ENCODE measurements around the gene EGFL8.

The EGFL8 gene

DNA sequence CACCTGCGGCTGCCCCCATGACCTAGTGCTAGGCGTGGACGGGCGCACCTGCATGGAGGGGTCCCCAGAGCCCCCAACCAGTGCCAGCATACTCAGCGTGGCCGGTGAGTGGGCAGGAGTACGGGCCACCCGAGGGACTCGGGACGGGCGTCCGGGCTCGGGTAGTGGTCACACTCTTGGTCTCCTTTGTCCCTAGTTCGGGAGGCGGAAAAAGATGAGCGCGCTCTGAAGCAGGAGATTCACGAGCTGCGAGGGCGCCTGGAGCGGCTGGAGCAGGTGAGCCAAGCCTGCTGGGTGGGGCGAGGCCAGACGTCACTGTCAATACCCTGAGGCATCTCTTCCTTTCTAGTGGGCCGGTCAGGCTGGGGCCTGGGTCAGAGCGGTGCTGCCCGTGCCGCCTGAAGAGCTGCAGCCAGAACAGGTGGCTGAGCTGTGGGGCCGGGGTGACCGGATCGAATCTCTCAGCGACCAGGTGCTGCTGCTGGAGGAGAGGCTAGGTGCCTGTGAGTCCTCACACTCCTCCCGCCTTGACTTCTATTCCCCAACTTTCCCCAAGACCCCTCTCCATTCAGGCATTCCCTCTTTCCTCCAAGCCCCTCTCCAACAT lies 2.9 kb downstream of the EGFL8 start:
- in situ Hi-C loops (cut with HindIII; ENCODE audit: low sequenced_read_pairs), result no loop called here

DNA sequence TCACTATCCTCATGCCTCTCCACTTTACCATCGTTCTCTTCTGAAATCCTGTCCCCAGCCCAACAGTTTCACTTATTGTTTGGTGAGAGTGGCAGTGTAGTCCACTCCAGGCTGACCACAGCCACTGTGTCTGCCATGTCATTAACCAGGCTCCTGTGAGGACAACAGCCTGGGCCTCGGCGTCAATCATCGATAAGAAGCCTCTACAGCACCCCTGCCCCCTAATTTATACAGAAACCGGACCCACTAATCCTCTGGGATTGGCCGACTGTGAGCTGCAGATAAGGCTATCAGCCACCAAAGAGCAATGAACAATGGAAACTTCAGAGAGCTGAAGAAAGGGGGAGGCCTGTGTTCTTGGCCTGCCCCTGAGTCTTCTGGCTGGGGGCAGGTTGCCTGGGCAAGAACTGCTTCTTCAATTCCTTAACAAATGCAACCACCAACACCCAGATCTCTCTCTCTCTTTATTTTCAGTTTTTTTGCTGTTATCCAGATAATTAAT lies 3.4 kb downstream of the EGFL8 start:
- in situ Hi-C loops (cut with HindIII; ENCODE audit: low sequenced_read_pairs), result no loop called here

DNA sequence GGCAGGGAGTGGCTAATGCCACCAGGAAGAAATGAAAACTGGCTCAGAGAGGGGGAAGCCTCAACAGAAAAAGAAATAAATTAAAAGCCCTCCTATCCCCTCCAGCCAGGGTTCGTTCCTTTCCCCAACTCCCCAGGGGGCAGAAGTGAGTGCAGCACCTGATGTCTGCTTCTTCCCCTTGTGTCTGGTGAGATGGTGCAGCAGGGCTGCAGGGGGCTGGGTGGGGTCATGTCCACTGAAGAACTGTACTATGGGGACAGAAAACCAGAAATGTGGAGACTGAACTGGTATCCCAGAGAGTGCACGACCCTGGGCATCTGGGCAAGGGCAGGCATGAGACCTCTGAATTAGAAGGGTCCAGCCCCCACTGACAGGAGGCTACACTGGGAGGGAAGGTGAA lies 4.0 kb downstream of the EGFL8 start:
- in situ Hi-C loops (cut with HindIII; ENCODE audit: low sequenced_read_pairs), result no loop called here

DNA sequence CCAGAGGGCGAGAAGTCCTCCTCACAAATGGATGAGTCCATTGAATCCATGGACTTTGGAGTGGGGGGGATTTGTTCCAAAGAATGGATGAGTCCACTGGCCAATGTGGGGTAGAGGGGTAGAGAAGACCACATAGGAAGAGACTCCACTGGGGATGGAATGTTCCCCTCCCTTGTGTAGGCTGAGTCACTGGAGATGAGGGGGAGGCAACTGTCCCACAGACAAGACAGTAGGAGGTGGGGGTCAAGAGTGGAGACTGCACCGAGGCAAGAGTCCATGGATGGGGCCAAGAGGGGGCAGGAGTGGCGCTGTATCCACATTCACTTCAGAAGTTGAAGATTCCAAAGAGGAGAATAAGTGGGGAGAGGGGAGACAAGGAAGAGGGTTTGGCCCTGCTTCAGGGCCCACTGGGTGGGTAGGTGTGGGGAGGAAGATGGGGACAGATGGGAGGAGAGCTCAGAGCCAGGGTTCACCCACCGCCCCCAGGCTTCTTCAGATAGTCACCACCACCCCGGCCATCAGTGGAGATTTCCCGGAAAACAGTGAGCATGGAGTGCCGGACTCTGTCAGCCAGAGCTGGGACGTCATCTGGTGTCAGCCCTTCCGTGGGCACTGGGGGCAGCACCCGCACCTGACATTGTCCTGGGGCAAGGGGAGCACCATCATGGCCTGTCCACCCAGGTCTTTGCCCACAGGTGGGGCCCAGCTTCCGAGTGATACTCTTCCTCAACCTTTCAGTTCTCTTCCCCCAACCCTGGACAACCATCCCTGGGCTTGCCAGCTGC lies 4.6 kb downstream of the EGFL8 start:
- in situ Hi-C loops (cut with HindIII; ENCODE audit: low sequenced_read_pairs), result no loop called here

DNA sequence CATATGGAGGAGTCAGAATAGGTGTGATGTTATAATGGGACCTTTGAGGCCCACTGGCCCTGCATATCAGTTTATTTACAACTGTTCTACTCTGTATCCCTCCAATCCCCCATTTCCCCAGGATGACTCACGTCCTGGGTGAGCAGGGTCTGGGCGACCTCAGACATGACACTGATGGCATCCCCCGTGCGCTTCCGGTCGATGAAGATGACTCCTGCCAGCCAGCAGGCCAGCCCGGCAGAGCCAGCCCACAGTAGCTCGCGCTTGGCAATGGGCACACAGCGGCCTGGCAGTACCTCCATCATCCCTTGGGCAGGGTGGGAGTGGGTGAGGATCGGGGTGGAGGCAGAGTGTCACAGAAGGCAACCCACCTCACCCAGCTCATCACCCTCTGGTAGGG lies 5.9 kb downstream of the EGFL8 start:
- in situ Hi-C loops (cut with HindIII; ENCODE audit: low sequenced_read_pairs), result no loop called here

DNA sequence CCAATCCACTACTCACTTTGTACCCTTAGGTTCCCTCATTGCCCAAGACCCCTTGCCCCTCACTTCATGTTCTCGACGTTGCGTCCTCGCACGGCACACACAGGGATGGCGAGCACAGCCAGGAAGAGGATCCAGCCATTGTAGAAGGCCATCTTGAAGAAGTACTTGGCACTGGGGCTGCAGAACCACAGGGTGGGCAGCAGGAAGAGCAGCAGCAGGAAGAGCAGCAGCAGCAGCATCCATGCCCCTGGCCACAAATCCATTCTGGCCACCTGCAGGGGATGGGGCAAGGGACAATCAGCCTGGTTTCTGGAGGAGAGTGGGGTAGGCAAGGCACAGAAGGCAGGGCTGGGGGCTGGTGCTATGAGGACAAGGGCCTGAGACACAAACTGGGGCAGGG lies 6.8 kb downstream of the EGFL8 start:
- in situ Hi-C loops (cut with HindIII; ENCODE audit: low sequenced_read_pairs), result no loop called here

DNA sequence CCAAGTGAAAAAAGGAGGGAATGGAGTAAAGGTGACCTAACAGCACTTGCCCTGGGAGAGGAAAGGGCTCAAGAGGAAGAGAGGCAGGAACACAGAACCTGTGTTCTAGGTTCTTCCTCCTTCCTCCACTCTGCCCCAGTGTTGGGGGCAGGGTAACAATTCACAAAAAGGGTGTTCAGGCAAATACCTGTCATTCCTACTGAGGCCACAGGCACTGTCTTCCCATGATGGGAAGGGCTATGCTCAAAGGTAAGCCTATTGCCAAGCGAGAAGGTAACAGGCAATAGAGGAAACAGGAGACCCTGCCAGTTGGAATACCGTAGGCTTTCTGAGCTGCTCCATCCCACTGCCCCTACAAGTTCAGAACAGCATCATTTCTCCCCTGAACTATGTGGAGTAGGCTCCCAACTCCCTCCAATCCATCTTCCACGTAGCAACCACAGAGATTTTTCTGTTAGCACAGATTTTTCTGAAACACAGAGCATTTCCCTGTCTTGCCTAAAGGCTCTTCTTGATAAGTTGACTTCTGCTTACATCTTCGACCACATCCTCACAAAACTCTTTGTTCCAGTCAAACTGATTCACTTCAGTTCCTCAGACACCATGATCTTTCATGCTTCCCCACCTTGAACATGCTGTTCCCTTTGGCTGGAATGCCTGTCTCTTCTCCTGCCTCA lies 8.8 kb downstream of the EGFL8 start:
- in situ Hi-C loops (cut with HindIII; ENCODE audit: low sequenced_read_pairs), result no loop called here

DNA sequence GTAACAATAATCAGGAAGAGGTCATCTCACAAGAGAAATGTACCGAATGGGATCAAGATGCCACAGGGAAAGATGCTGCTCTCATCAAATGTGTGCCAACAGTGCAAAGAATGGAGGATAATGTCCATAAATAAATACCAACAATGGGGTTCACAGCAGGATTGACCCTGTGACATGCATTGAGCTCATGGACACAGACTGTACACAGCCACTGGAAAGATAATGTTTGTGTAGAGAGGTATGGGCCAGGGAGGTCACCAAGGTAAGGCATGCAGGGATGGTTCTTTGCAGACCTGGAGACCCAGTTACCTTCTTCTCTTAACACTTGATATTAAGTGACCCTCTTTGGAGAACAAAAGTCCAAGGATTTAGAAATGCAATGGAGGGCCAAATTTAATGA lies 10.0 kb downstream of the EGFL8 start:
- in situ Hi-C loops (cut with HindIII; ENCODE audit: low sequenced_read_pairs), result no loop called here

DNA sequence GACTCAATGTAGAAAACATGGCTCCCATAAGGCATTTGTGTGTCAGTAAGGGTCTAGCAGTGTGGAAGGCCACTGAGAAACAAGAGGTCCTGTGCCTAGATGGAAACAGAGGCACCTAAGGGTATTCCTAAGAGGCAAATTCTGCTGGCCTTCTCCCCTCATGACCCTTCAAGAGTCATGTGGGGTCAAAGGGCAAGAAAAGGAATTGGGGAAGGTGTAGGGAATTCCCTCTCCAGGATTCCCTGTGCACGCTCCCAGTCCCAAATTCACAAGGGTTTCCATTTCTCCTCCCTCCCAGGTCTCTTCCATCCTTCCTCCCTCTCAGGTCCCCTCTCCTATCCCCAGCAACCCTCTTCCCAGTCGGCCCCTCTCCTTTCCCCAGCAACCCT lies 10.9 kb downstream of the EGFL8 start:
- in situ Hi-C loops (cut with HindIII; ENCODE audit: low sequenced_read_pairs), result no loop called here

DNA sequence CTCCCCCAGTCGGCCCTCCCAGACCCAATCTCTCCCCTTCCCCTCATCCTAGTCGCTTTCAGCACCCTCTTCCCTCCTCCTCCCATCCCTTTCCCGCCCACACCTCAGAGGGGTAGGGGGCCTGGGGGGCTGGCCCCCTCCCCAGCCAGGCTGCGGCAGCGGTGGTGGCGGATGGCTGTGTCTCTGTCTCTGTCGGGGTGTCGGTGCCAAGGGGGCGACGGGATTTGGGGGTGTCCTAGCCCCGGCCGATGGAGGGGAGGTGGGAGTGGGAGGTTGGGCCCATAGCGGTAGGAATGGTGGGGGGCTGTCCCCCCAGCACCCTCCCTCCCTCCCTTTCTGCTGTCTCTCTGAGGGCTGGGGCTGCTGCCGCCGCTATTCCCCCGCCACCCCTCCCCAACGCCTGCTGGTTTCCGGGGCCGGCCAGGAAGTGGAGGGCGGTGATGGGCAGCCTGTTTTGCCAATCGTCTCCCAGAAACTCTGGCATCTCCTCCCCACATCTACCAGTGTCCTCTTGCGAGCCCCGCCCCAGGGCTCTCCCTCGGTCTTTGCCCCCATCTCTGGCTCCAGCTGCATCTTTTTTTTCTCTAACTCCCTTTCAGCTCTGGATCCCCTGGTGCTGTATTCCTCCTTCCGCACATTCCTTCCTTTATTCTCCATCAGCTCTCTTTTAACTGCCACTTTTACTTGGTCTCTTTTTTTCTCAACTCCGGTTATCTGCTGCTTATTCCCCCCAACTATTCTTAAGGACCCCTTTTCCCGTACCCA lies 11.5 kb downstream of the EGFL8 start, which contains the start of gene AGPAT1:
Gene AGPAT1 (minus strand): TSS at position 374 of the 765 bp plus-strand sequence. CDS start 4,588 bp downstream, outside the sequence.
- in situ Hi-C loops (cut with HindIII; ENCODE audit: low sequenced_read_pairs), result no loop called here

DNA sequence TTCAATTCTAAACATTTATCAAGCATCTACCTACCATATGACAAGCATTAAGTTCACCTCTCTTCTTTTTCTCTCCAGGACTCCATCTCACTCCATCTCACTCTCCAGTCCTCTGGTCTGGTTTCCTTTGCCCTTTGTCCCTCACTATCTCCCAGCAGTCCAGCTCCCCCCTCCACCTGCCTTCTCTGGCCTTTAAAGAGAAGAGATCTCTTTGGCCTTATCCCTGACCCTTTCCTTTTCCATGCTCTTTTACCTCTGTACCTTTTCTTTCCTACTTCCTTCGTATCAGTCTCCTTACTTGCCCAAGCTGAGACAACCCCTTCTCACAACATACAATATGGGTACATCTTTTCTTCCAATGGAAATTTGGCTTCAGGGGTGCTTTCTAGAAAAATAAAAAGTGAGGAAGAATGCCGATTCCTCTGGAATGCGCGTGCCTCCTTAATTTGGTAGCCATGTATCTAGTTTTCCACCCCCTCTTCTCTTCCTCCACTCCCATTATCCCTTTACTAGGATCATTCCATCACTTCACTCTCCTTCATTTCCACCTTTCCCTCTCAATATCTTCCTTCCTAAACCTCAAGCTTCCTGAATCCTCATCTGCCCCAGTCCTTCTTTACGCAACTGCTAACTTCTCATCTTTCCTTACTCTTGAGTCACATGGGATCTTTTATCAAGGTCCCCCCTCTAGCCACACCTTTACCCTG lies 12.2 kb downstream of the EGFL8 start:
- in situ Hi-C loops (cut with HindIII; ENCODE audit: low sequenced_read_pairs), result no loop called here

DNA sequence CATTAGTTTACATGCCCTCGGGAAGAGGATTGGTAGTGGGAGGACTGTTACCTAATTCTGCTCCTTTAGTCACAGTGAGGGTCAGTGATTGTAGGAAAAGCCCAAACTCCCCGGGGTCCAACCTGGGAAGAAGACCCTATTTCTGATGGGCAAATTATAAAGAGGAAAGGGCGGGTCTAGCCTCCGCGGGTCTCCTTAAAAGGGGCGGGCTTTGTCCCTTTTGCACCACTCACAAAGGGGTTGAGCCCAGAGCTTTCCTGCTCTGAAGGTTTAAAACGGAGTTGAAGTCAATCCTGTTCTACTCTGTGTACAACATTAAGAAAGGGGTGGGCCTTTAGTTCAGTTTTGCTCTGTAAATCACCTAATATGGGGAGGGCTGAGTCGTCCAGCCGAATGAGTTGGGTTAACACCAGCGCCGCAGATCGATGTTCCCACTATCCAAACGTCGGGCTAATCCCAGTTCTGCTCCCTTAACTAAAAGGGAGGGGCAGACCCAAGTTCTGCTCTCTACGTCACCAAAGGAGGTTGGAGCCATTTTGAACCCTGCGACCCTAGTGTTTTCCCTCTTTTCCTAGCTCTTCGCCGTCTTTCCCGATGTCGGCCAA lies 12.9 kb downstream of the EGFL8 start:
- in situ Hi-C loops (cut with HindIII; ENCODE audit: low sequenced_read_pairs), result no loop called here

DNA sequence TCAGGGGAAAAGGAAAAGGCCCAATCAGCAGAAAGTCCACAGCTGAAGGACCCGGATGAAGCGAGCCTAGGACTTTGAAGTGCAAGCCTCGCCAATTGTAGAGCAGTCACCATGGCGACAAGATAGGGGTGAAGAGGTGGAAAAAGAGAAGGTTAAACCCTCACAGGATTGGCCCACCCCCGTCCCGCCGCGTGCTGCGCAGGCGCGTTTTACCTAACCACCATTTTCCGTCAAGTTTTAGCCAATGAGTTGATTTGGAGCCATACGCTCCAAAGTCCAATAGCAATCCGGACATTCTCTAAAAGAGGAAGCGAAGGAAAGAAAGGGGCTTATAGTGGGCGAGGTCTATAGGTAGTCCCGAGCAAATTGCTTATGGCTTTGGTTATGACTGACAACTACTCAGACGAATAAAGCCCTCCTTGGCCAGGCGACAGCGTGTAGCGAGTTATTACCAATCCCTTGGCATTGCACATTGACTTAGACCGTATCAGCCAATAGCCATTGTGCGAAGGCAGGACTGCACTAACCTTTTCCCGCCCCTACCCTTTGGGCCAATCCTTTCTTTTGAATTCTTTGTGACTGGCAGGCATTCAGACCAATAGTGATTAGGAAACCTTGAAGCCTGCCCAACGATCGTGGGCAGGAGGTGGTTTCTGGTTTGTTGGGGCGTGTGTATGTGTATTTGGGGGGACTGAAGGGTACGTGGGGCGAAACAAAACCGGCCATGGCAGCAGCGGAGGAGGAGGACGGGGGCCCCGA lies 13.6 kb downstream of the EGFL8 start, which contains the start of gene RNF5:
Gene RNF5 (plus strand): TSS at position 618 of the 759 bp plus-strand sequence. CDS start 107 bp downstream, at position 725.
- in situ Hi-C loops (cut with HindIII; ENCODE audit: low sequenced_read_pairs), result no loop called here

DNA sequence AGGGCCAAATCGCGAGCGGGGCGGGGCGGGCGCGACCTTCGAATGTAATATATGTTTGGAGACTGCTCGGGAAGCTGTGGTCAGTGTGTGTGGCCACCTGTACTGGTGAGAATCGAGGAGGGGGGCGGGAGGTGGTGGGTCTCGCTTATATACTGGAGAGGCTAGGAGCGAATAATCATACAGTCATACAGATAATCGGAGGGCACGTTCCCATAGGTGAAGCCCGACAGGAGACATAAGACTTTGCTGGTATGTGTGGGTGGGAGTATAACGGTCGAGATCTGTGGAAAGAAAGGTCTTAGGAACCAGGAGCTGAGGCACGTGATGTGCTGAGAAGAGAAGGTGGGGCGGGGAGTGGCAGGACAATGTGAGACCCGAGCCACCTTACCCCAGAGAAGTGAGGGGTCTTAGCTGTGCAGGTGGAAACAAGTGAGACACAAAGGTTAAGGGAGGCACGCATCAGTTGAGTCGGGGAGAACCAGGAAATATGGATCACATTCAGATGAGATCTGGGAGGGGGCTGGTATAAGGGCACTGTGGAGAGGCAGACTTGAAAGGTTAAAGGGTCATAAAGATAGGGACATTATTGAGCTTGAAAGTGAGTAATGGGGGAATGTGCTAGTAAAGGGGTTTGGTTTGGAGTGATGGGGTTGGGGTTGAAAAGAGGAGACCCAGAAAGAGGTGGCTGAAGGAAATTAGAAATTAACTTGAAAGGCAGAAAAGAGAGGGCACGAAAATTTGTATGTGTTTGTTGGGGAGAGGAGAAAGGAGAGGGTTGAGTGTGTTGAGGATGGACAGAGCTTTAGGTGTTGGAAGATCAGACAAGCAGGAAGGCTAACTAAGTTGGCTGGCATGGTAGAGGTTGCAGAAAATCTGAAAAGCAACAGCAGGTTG lies 14.4 kb downstream of the EGFL8 start:
- in situ Hi-C loops (cut with HindIII; ENCODE audit: low sequenced_read_pairs), result no loop called here

DNA sequence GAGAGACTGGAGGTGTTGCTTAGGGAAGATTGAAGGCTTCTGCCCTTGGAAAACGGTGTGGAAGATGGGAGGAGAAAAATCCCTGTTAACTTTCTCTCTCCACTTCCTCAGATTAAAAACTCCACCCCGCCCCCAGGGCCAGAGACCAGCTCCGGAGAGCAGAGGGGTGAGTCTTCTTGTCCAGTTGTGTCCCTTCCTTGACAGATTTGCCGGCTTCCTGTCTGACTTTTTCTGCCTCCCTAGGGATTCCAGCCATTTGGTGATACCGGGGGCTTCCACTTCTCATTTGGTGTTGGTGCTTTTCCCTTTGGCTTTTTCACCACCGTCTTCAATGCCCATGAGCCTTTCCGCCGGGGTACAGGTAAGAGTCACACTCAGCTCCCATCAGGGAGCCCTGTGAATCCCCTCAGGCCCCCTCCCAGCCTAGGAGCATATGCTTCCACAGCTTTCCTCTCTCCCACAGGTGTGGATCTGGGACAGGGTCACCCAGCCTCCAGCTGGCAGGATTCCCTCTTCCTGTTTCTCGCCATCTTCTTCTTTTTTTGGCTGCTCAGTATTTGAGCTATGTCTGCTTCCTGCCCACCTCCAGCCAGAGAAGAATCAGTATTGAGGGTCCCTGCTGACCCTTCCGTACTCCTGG lies 15.5 kb downstream of the EGFL8 start:
- in situ Hi-C loops (cut with HindIII; ENCODE audit: low sequenced_read_pairs), result no loop called here

DNA sequence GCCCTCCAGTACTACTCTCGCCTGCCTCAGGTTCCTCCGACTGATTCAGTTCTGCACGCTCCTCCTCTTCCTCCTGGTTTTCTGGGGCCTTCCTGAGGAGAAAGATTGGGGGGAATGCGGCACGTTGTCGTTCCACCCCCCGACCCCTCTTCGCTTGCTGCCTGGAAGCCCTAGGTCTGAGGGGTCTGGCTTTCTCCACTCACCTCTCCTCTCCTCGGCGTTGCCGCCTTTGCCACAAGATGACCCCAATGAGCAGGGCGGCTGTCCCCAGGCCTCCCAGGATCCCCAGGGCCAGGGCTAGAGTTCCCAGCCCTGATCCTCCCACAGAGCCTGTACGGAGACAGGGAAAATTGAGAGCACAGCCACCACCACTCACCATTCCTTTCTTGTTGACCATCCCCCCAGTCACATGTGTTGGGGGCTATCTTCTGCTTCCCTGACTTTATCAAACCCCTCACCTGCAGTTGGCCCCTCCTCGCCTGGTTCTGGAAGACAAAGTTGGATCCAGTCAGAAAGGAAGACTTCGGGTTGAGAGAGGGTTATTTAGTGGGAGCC lies 16.8 kb downstream of the EGFL8 start:
- in situ Hi-C loops (cut with HindIII; ENCODE audit: low sequenced_read_pairs), result no loop called here

DNA sequence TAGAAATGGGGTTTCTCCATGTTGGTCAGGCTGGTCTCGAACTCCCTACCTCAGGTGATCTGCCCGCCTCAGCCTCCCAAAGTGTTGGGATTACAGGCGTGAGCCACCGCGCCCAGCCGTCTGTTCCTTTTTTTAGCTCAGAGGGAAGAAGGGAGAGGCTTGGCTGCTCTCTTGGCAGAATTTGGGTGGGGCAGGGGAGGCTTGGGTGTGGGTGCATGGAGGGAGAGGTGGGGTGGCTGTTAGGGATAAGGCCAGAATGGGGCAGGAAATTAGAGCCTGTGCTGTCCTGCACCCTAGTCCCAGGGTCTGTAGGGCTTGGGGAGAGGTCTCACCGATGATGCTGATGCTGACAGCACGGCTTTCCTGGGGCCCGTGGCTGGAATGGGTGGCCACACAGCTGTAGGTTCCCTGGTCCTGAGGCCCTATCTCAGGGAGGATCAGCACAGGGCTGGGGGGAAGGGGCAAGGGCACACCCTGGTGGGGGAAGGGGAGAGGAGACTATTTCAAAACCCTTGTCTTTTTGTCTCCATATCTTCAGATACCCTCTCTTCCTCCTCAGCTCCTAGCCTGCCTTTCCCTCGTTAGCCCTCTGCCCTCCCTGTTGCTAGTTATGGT lies 17.6 kb downstream of the EGFL8 start:
- in situ Hi-C loops (cut with HindIII; ENCODE audit: low sequenced_read_pairs), result no loop called here
